Kidney (tissue), 14 donors: ENCODE measurements around the gene TTLL8. TPM values are rescaled to one million over a fixed set of nuclear protein-coding genes. Genes with fewer than 3 reads are reported as not detected.

Source experiments
- DNase-seq, 5 donors: peaks; one replicate each; pipeline ENCODE4 v3.0.0-alpha.2; 2013 to 2020
- FAIRE-seq: peaks from 2 replicates; lab custom pipeline; 2012; peaks lifted over from hg19 to GRCh38; lab: Jason Lieb, UNC
- H3K27ac ChIP-seq, 2 donors: one replicate each; pipeline ENCODE4 v1.7.0; 2013; ENCODE audit warnings: low read depth in 2 of 2, low read length in 2 of 2, inconsistent platforms in 1 of 2
- H3K27me3 ChIP-seq: one replicate; pipeline ENCODE4 v1.7.1; 2013; ENCODE audit warnings: low read length, inconsistent platforms; ENCODE audit not compliant: control insufficient read depth, insufficient read depth
- H3K36me3 ChIP-seq, 3 donors: one replicate each; pipeline versions ENCODE4 v1.7.0 to v1.7.1; 2013; ENCODE audit warnings: low read length in 3 of 3, control low read depth in 1 of 3, inconsistent platforms in 1 of 3; ENCODE audit not compliant: insufficient read depth in 3 of 3, control insufficient read depth in 2 of 3
- H3K4me1 ChIP-seq, 3 donors: one replicate each; pipeline versions ENCODE4 v1.7.0 to v1.7.1; 2013; ENCODE audit warnings: low read length in 3 of 3, inconsistent platforms in 1 of 3, low read depth in 1 of 3; ENCODE audit not compliant: control insufficient read depth in 2 of 3, insufficient read depth in 2 of 3
- H3K4me3 ChIP-seq, 3 donors: one replicate each; pipeline versions ENCODE4 v1.7.0 to v1.8.1; 2013; ENCODE audit warnings: low read length in 3 of 3, control low read depth in 1 of 3, inconsistent platforms in 1 of 3
- H3K9ac ChIP-seq, 3 donors: one replicate each; pipeline versions ENCODE4 v1.7.0 to v1.7.1; 2013; ENCODE audit warnings: low read length in 3 of 3, control low read depth in 1 of 3, inconsistent platforms in 1 of 3
- H3K9me3 ChIP-seq, 3 donors: one replicate each; pipeline versions ENCODE4 v1.7.0 to v1.7.1; 2013; ENCODE audit warnings: low read length in 3 of 3, control low read depth in 1 of 3, inconsistent platforms in 1 of 3; ENCODE audit not compliant: control insufficient read depth in 2 of 3, insufficient read depth in 1 of 3
- intact Hi-C: fragments of 100-400 bp; cut with DNase I; formaldehyde crosslinking; loops from one replicate; pipeline ENCODE4 v1.11.1; 2022
- polyA plus RNA-seq: library from polyadenylated mRNA; stranded (reverse); fragments of 350-450 nt; fragmentation: Illumina TruSeq; extraction: RNeasy Lipid Tissue Mini Kit (QIAGEN cat#74804); gene quantifications from one replicate; pipeline ENCODE4 v1.2.3, GENCODE V29; 2014; ENCODE audit warnings: low read depth, low replicate concordance; ENCODE audit not compliant: insufficient read depth
- total RNA-seq: library from RNA; stranded (reverse); fragmentation: NEBNext Ultra II Directional; extraction: Animal tissue kit (Norgen Biotek cat#: 25700); gene quantifications from one replicate; pipeline ENCODE4 v1.2.1, GENCODE V29; 2021
- TF ChIP-seq, protein P1 (sequence below): IDR thresholded peaks from 3 replicates; pipeline ENCODE4 v1.5.1; 2012; ENCODE audit warnings: mild to moderate bottlenecking, moderate library complexity, borderline replicate concordance; ENCODE audit not compliant: insufficient read depth; ENCODE audit errors: extremely low read depth
- donor health status: control.
- donor health status: control.
- donor health status: control.
- donor health status: control.
- donor health status: control.
- donor health status: DM: yes; HTN: yes; CAD: no.
- donor health status: Normal renal cell carcinoma (clear cell type).

Gene TTLL8
- total and polyA plus RNA-seq, 2 donors from 2014 or later, result not detected

DNA sequence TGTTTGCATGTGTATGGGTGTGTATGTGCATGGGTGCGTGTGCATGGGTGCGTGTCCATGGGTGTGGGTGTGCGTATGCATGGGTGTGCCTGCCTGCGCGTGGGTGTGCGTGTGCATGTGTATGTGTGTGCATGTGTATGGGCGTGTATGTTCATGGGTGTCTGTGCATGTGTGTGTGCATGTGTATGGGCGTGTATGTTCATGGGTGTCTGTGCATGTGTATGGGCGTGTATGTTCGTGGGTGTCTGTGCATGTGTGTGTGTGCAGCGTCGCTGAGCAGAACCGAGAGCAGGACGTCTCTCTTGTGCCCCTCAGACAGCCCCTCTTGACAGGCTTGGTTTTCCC is 59.4 kb downstream of the TTLL8 start:
- H3K9me3 ChIP-seq, result no peaks in the 10 kb centered on the region
- no peaks in the 10 kb centered on the region for H3K36me3 ChIP-seq
- H3K27me3 ChIP-seq, result peaks cover 2% of the 10 kb centered on the region
- H3K4me3 ChIP-seq, result no peak overlapping the region
- H3K9ac ChIP-seq, result no peak overlapping the region
- no peak for DNase-seq
- peaks cover 0 to 2% (median 0%) of the 10 kb centered on the region in 3 donors for H3K4me1 ChIP-seq
- intact Hi-C loops, result no loop called here
- no peak for FAIRE-seq
- no peak overlapping the region for H3K27ac ChIP-seq
- TF ChIP-seq, protein P1, sequence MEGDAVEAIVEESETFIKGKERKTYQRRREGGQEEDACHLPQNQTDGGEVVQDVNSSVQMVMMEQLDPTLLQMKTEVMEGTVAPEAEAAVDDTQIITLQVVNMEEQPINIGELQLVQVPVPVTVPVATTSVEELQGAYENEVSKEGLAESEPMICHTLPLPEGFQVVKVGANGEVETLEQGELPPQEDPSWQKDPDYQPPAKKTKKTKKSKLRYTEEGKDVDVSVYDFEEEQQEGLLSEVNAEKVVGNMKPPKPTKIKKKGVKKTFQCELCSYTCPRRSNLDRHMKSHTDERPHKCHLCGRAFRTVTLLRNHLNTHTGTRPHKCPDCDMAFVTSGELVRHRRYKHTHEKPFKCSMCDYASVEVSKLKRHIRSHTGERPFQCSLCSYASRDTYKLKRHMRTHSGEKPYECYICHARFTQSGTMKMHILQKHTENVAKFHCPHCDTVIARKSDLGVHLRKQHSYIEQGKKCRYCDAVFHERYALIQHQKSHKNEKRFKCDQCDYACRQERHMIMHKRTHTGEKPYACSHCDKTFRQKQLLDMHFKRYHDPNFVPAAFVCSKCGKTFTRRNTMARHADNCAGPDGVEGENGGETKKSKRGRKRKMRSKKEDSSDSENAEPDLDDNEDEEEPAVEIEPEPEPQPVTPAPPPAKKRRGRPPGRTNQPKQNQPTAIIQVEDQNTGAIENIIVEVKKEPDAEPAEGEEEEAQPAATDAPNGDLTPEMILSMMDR, result no peak

DNA sequence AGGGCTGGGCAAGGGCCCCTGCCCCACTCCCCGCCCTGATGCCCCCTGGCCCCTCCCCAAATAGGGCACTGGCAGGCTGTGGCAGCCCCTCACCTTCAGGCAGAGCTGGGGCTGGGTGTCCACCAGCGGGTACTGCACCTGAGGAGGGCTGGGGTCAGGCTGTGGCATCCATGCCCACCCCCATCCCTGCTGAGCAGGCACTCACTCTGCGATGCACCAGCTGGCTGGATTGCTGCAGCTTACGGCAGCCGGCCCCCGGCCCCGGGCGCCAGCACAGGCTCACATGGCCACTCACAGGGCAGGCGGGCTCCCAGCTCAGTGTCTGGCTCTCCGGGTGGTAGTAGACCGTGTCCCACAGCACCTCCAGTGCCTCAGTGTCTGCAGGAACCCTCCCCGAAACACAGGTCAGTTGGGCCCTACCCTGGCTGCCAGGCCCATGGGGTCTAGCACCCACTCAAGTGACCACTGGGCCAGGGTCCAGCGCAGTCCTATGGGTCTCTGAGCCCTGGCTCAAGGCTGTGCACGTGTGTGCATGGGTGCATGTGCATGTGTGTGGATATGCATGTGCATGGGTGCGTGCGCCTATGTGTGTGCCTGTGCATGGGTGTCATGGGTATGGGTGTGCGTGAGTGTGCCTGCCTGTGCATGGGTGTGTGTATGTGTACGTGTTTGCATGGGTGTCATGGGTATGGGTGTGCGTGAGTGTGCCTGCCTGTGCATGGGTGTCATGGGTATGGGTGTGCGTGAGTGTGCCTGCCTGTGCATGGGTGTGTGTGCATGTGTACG is 60.0 kb downstream of the TTLL8 start:
- peaks cover 0 to 2% (median 0%) of the 10 kb centered on the region in 3 donors for H3K4me1 ChIP-seq
- no peak for FAIRE-seq
- peaks cover 2% of the 10 kb centered on the region for H3K27me3 ChIP-seq
- no peak overlapping the region for H3K4me3 ChIP-seq
- TF ChIP-seq, protein P1, result no peak
- no peak overlapping the region for H3K9ac ChIP-seq
- DNase-seq, result peak in 2 of 5 donors; percentile 45 to 70
- H3K36me3 ChIP-seq, result no peaks in the 10 kb centered on the region
- intact Hi-C loops, result no loop called here
- no peaks in the 10 kb centered on the region for H3K9me3 ChIP-seq
- no peak overlapping the region for H3K27ac ChIP-seq

DNA sequence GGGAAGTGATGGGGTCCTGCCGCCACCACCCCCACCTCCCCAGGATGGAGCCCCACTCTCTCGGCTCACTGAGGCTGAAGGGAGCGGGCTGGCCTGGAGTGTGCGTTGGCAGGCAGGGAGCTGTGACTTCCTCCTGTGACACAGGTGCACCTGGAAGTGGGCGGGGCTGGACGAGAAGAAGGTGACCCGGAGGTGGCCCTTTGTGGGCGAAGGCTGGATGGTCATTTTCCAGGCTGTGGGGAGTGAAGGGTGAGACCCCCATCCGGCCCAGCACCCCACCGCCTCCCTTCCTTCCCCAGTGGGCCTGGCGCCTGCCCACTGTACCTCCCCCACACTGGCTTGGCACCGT is 60.9 kb downstream of the TTLL8 start:
- FAIRE-seq, result no peak
- H3K36me3 ChIP-seq, result no peaks in the 10 kb centered on the region
- H3K27me3 ChIP-seq, result peaks cover 2% of the 10 kb centered on the region
- no peak overlapping the region for H3K9ac ChIP-seq
- intact Hi-C loops, result no loop called here
- no peak overlapping the region for H3K27ac ChIP-seq
- no peaks in the 10 kb centered on the region for H3K9me3 ChIP-seq
- peaks cover 0 to 2% (median 0%) of the 10 kb centered on the region in 3 donors for H3K4me1 ChIP-seq
- TF ChIP-seq, protein P1, result no peak
- no peak overlapping the region for H3K4me3 ChIP-seq
- peak in 2 of 5 donors; percentile 60 to 81 for DNase-seq
